BJ (cell line): ENCODE results near the gene LUZP1. TPM values are rescaled to one million over a fixed set of nuclear protein-coding genes. Genes with fewer than 3 reads are reported as not detected.

Experiments
- CTCF ChIA-PET: fragments of 350-600 bp; formaldehyde crosslinking; extraction: SDS; loops from one replicate; lab custom pipeline; 2021; ENCODE audit warnings: antibody characterized with exemption, inconsistent platforms; lab: Yijun Ruan, JAX
- POLR2A ChIA-PET: fragments of 300-600 bp; sonication (Branson Sonifier 250); formaldehyde crosslinking; extraction: SDS; loops from one replicate; lab custom pipeline; 2021; ENCODE audit warnings: antibody characterized with exemption; lab: Charles Lee
- DNase-seq: peaks from one replicate; pipeline ENCODE4 v3.0.0-alpha.2; 2011; ENCODE audit warnings: low read depth
- H3K27me3 ChIP-seq: 2 replicates; pipeline ENCODE4 v1.6.0; 2011; ENCODE audit warnings: low read length; ENCODE audit not compliant: control insufficient read depth, insufficient read depth
- H3K36me3 ChIP-seq: 2 replicates; pipeline ENCODE4 v1.5.1; 2011; ENCODE audit warnings: low read length; ENCODE audit not compliant: control insufficient read depth, insufficient read depth
- H3K4me3 ChIP-seq: 2 replicates; pipeline ENCODE4 v1.5.1; 2011; ENCODE audit warnings: low read depth, mild to moderate bottlenecking, control low read depth, low read length
- CTCF ChIP-seq: IDR thresholded peaks from 2 replicates; pipeline ENCODE4 v1.5.1; 2011; ENCODE audit warnings: low read depth, mild to moderate bottlenecking, control low read depth, inconsistent platforms, low read length, moderate library complexity; ENCODE audit not compliant: insufficient read depth
- polyA plus RNA-seq: library from polyadenylated mRNA; depleted of rRNA; stranded (reverse); fragments of >200 nt; gene quantifications from 2 replicates; pipeline ENCODE4 v1.2.3, GENCODE V29; 2011

The LUZP1 gene
- polyA plus RNA-seq, 1 experiment = 22.0 TPM

- POLR2A ChIA-PET = no interaction called here
- H3K27me3 ChIP-seq = no peaks in the 10 kb centered on the region
- H3K4me3 ChIP-seq = no peak overlapping the region
- no peak for TF ChIP-seq CTCF
- DNase-seq = no peak
- H3K36me3 ChIP-seq = no peaks in the 10 kb centered on the region
- CTCF ChIA-PET = interaction anchor here (0.6 to 1.3 kb wide), 2 partner anchors 16 to 67 kb away, joined by 3 to 4 read pairs; no protein-coding TSS in a partner anchor
Measured at GRCh38 chr1:23116921-23117699, 51.5 kb downstream of the LUZP1 start.

- DNase-seq = no peak
- ChIA-PET POLR2A (no interaction called here), CTCF (interaction anchor here (1.3 kb wide), 1 partner anchor 16 kb away, joined by 4 read pairs; no protein-coding TSS in a partner anchor)
- TF ChIP-seq CTCF = no peak
- Histone ChIP-seq H3K27me3 (no peaks in the 10 kb centered on the region), H3K4me3 (no peak overlapping the region), H3K36me3 (no peaks in the 10 kb centered on the region)
Measured at GRCh38 chr1:23116216-23116836, 52.3 kb downstream of the LUZP1 start.

GRCh38 chr1:23114424-23115079 lies 54.1 kb downstream of the LUZP1 start:
- ChIA-PET POLR2A (interaction anchor here (0.6 kb wide), 3 partner anchors 9 to 140 kb away, joined by 4 to 15 read pairs (median 7); no protein-coding TSS in a partner anchor), CTCF (interaction anchor here (1.0 kb wide), 1 partner anchor 71 kb away, joined by 3 read pairs; no protein-coding TSS in a partner anchor)
- TF ChIP-seq CTCF = no peak
- H3K27me3 ChIP-seq = no peaks in the 10 kb centered on the region
- no peak for DNase-seq
- no peaks in the 10 kb centered on the region for H3K36me3 ChIP-seq
- no peak overlapping the region for H3K4me3 ChIP-seq

- Histone ChIP-seq H3K36me3 (no peaks in the 10 kb centered on the region), H3K27me3 (no peaks in the 10 kb centered on the region), H3K4me3 (no peak overlapping the region)
- ChIA-PET POLR2A (interaction anchor here (0.6 kb wide), 1 partner anchor 9 kb away, joined by 4 read pairs; no protein-coding TSS in a partner anchor), CTCF (interaction anchor here (1.5 to 2.3 kb wide), 4 partner anchors 13 to 73 kb away, joined by 5 to 8 read pairs (median 6); no protein-coding TSS in a partner anchor)
- DNase-seq = no peak
- TF ChIP-seq CTCF = no peak
Measured at GRCh38 chr1:23111600-23112535, 56.8 kb downstream of the LUZP1 start.
